K562 (cell line): ENCODE measurements around the gene EVI5L. TPM values are rescaled to one million over a fixed set of nuclear protein-coding genes. Genes with fewer than 3 reads are reported as not detected.

ENCODE experiments used
- ATAC-seq: fragments of 200-7000 bp; cut with Tn5 transposase; 3 replicates; pipeline ENCODE4 v1.9.1; 2020; ENCODE audit warnings: moderate library complexity
- BruUV-seq: library from RNA; stranded (reverse); fragments of 400-500 nt; replicated peaks from 2 replicates; lab custom pipeline; 2021; lab: Mats Ljungman, UMichigan
- CTCF ChIA-PET: fragments of 300-600 bp; formaldehyde crosslinking; extraction: SDS; loops from one replicate; lab custom pipeline; 2021; ENCODE audit warnings: low intra/inter-chr PET ratio; lab: Yijun Ruan, JAX
- POLR2A ChIA-PET: fragments of 300-600, 350-650 bp; sonication (Branson Sonifier 250); formaldehyde crosslinking; extraction: SDS; loops from one replicate; lab custom pipeline; 2021; ENCODE audit warnings: antibody characterized with exemption, inconsistent platforms; lab: Yijun Ruan, JAX
- DNase-seq, 4 experiments: peaks; one replicate each; pipeline versions ENCODE4 v3.0.0 to v3.0.0-alpha.2; 2011 to 2018; ENCODE audit warnings: low spot score in 3 of 4, mixed read lengths in 3 of 4; ENCODE audit errors: extremely low read depth in 1 of 4
- FAIRE-seq: peaks from 2 replicates; lab custom pipeline; 2011; peaks lifted over from hg19 to GRCh38; lab: Jason Lieb, UNC
- H2AFZ ChIP-seq: 2 replicates; pipeline ENCODE4 v1.6.0; 2011; ENCODE audit warnings: low read depth, low read length, control low read depth, inconsistent platforms
- H3K27ac ChIP-seq: fragments of 200-600 bp; 3 replicates; pipeline ENCODE4 v1.8.0; 2011; ENCODE audit warnings: low read depth, mild to moderate bottlenecking, control low read depth, inconsistent platforms, low read length, moderate library complexity, mixed read lengths; ENCODE audit errors: extremely low read depth
- H3K27me3 ChIP-seq, 2 experiments: fragments of 300-600 bp in 1 of 2; 2 replicates in 1 of 2; 3 replicates in 1 of 2; pipeline versions ENCODE4 v1.6.0 to v1.8.0; 2011; ENCODE audit warnings: inconsistent platforms in 2 of 2, low read length in 2 of 2, mild to moderate bottlenecking in 1 of 2, mixed read lengths in 1 of 2, moderate library complexity in 1 of 2; ENCODE audit not compliant: control insufficient read depth in 2 of 2, insufficient read depth in 2 of 2
- H3K36me3 ChIP-seq: fragments of 300-600 bp; 3 replicates; pipeline ENCODE4 v1.8.0; 2011; ENCODE audit warnings: mild to moderate bottlenecking, low read length, inconsistent platforms; ENCODE audit not compliant: control insufficient read depth, insufficient read depth
- H3K4me1 ChIP-seq, 2 experiments: fragments of 200-600 bp in 1 of 2; replicated peaks in 1 of 2; 2 replicates in 1 of 2; 3 replicates in 1 of 2; pipeline versions ENCODE4 v1.5.1 to v1.8.0; 2011; ENCODE audit warnings: inconsistent platforms in 2 of 2, low read length in 2 of 2, mild to moderate bottlenecking in 1 of 2, mixed read lengths in 1 of 2, moderate library complexity in 1 of 2; ENCODE audit not compliant: control insufficient read depth in 2 of 2, insufficient read depth in 2 of 2
- H3K4me2 ChIP-seq: 2 replicates; pipeline ENCODE4 v1.6.1; 2011; ENCODE audit warnings: low read length, control low read depth, inconsistent platforms, mixed read lengths; ENCODE audit not compliant: insufficient read depth
- H3K4me3 ChIP-seq: fragments of 200-600 bp; sonication (generic), shearing (Covaris generic); 2 replicates; pipeline ENCODE4 v1.5.1; 2016; ENCODE audit warnings: control low read depth, inconsistent platforms
- H3K79me2 ChIP-seq: fragments of 200-600 bp; 3 replicates; pipeline ENCODE4 v1.8.0; 2011; ENCODE audit warnings: low read length, inconsistent platforms; ENCODE audit not compliant: control insufficient read depth, insufficient read depth
- H3K9ac ChIP-seq, 2 experiments: 2 replicates each; pipeline versions ENCODE4 v1.6.0 to v1.6.1; 2011; ENCODE audit warnings: low read depth in 2 of 2, low read length in 2 of 2, control low read depth in 1 of 2, inconsistent platforms in 1 of 2, mild to moderate bottlenecking in 1 of 2, mixed read lengths in 1 of 2; ENCODE audit not compliant: insufficient read depth in 1 of 2
- H3K9me1 ChIP-seq: one replicate; pipeline ENCODE4 v1.6.0; 2011; ENCODE audit warnings: inconsistent platforms, mild to moderate bottlenecking, low read length, moderate library complexity; ENCODE audit not compliant: control insufficient read depth, insufficient read depth
- H3K9me3 ChIP-seq: replicated peaks from 2 replicates; pipeline ENCODE4 v1.5.1; 2011; ENCODE audit warnings: low read depth, low read length, inconsistent platforms; ENCODE audit not compliant: control insufficient read depth, insufficient read depth
- H4K20me1 ChIP-seq: replicated peaks from 2 replicates; pipeline ENCODE4 v1.6.1; 2011; ENCODE audit warnings: low read length, inconsistent platforms, mixed read lengths; ENCODE audit not compliant: control insufficient read depth, insufficient read depth
- MAFG ChIP-seq: fragments of 450-650 bp; conservative IDR thresholded peaks from 2 replicates; pipeline ENCODE4 v1.6.1; 2016; ENCODE audit warnings: missing genetic modification characterization, missing compliant biosample characterization
- STAG1 ChIP-seq: sonication (generic); formaldehyde crosslinking; IDR thresholded peaks from 2 replicates; pipeline ENCODE4 v1.5.0; 2020; ENCODE audit warnings: missing genetic modification reagents, borderline replicate concordance
- TCF3 ChIP-seq: sonication (generic); formaldehyde crosslinking; IDR thresholded peaks from 2 replicates; pipeline ENCODE4 v1.4.0; 2020; ENCODE audit warnings: mild to moderate bottlenecking, missing genetic modification reagents
- WGBS: fragments of 100-300 bp; shearing (Covaris generic); methylation state at CpG from one replicate; pipeline ENCODE4 v1.1.6; 2016; ENCODE audit warnings: low coverage, mixed read lengths; ENCODE audit not compliant: insufficient coverage; ENCODE audit errors: missing lambda C conversion rate; 5-methylcytosine and 5-hydroxymethylcytosine counted together
- in situ Hi-C: fragments of 300-500 bp; cut with MboI; formaldehyde crosslinking; loops from 4 replicates; pipeline ENCODE4 v1.15.0; 2018; ENCODE audit warnings: inconsistent platforms, mixed read lengths
- intact Hi-C: fragments of 100-400 bp; cut with micrococcal nuclease; formaldehyde crosslinking; loops from 2 replicates; pipeline ENCODE4 v1.14.2; 2022
- polyA plus RNA-seq, 8 experiments: library from polyadenylated mRNA; depleted of rRNA in 4 of 8; stranded (reverse) in 5 of 8; unstranded in 3 of 8; fragments of >200 nt; fragmentation: Nextera tagmentation in 2 of 8; fragmentation: Illumina TruSeq in 1 of 8; extraction: Ambion mirVana in 2 of 8; extraction: Trizol in 1 of 8; gene quantifications; 2 replicates each; pipeline versions ENCODE4 v1.2.1 to v1.2.3, GENCODE V29; 2011 to 2014; ENCODE audit warnings: inconsistent platforms in 1 of 8, missing spikeins in 1 of 8
- total RNA-seq, 7 experiments: library from RNA; depleted of rRNA in 6 of 7; stranded (reverse); fragments of >200 nt in 6 of 7; fragmentation: Illumina TruSeq in 2 of 7; extraction: Trizol in 2 of 7; gene quantifications; 2 replicates each; pipeline versions ENCODE4 v1.2.1 to v1.2.3, GENCODE V29; 2011 to 2021; ENCODE audit warnings: low replicate concordance in 1 of 7
- TF ChIP-seq, protein P1 (sequence below): fragments of 200-600 bp; sonication (generic); IDR thresholded peaks from one replicate; pipeline ENCODE4 v1.6.1; 2012; ENCODE audit warnings: mild to moderate bottlenecking, low read depth, low read length, inconsistent platforms
- TF ChIP-seq, protein P2 (sequence below): fragments of 250-450 bp; sonication (Bioruptor Pico); IDR thresholded peaks from 2 replicates; pipeline ENCODE4 v1.4.0; 2020

EVI5L gene
- total and polyA plus RNA-seq, 9 of the 15 experiments (the other 6 are each of a cell fraction or from before 2014, with no cell fraction given), result 0.69 to 1.8 (median 1.2) TPM; not detected in 2

DNA sequence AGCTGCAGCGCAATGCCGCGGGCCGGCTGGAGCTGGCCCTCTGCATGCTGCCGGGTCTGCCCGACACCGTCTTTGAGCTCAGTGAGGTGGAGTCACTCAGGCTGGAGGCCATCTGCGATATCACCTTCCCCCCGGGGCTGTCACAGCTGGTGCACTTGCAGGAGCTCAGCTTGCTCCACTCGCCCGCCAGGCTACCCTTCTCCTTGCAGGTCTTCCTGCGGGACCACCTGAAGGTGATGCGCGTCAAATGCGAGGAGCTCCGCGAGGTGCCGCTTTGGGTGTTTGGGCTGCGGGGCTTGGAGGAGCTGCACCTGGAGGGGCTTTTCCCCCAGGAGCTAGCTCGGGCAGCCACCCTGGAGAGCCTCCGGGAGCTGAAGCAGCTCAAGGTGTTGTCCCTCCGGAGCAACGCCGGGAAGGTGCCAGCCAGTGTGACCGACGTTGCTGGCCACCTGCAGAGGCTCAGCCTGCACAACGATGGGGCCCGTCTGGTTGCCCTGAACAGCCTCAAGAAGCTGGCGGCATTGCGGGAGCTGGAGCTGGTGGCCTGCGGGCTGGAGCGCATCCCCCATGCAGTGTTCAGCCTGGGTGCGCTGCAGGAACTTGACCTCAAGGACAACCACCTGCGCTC, 69.8 kb downstream of the EVI5L start:
- no peak for DNase-seq
- intact Hi-C loops, result no loop called here

More for the DNA sequence above, 69.8 kb downstream of the EVI5L start:
- H3K27ac ChIP-seq, result no peak overlapping the region
- ChIA-PET CTCF (no interaction called here), POLR2A (interaction anchor here (0.5 to 5.3 kb wide), 7 partner anchors 11 to 456 kb away, joined by 3 to 72 read pairs (median 3); partner anchors contain the start of genes LRRC8E and SNAPC2)
- no TSS peak for BruUV-seq
- no peak overlapping the region for H2AFZ ChIP-seq
- no peak overlapping the region for H3K4me2 ChIP-seq
- peaks cover 20% of the 10 kb centered on the region; the same call in 1 of the 3 replicates for H3K36me3 ChIP-seq
- no peaks in the 10 kb centered on the region for H4K20me1 ChIP-seq
- H3K4me3 ChIP-seq, result no peak overlapping the region
- 87% methylated on average over 31 of the region's 34 CpGs for WGBS
- H3K9ac ChIP-seq, result no peak overlapping the region; a peak in 1 of 4 replicates
- no peaks in the 10 kb centered on the region for H3K9me3 ChIP-seq
- FAIRE-seq (no peak), ATAC-seq (no peak)
- in situ Hi-C loops, result no loop called here
- TF ChIP-seq, protein P1, sequence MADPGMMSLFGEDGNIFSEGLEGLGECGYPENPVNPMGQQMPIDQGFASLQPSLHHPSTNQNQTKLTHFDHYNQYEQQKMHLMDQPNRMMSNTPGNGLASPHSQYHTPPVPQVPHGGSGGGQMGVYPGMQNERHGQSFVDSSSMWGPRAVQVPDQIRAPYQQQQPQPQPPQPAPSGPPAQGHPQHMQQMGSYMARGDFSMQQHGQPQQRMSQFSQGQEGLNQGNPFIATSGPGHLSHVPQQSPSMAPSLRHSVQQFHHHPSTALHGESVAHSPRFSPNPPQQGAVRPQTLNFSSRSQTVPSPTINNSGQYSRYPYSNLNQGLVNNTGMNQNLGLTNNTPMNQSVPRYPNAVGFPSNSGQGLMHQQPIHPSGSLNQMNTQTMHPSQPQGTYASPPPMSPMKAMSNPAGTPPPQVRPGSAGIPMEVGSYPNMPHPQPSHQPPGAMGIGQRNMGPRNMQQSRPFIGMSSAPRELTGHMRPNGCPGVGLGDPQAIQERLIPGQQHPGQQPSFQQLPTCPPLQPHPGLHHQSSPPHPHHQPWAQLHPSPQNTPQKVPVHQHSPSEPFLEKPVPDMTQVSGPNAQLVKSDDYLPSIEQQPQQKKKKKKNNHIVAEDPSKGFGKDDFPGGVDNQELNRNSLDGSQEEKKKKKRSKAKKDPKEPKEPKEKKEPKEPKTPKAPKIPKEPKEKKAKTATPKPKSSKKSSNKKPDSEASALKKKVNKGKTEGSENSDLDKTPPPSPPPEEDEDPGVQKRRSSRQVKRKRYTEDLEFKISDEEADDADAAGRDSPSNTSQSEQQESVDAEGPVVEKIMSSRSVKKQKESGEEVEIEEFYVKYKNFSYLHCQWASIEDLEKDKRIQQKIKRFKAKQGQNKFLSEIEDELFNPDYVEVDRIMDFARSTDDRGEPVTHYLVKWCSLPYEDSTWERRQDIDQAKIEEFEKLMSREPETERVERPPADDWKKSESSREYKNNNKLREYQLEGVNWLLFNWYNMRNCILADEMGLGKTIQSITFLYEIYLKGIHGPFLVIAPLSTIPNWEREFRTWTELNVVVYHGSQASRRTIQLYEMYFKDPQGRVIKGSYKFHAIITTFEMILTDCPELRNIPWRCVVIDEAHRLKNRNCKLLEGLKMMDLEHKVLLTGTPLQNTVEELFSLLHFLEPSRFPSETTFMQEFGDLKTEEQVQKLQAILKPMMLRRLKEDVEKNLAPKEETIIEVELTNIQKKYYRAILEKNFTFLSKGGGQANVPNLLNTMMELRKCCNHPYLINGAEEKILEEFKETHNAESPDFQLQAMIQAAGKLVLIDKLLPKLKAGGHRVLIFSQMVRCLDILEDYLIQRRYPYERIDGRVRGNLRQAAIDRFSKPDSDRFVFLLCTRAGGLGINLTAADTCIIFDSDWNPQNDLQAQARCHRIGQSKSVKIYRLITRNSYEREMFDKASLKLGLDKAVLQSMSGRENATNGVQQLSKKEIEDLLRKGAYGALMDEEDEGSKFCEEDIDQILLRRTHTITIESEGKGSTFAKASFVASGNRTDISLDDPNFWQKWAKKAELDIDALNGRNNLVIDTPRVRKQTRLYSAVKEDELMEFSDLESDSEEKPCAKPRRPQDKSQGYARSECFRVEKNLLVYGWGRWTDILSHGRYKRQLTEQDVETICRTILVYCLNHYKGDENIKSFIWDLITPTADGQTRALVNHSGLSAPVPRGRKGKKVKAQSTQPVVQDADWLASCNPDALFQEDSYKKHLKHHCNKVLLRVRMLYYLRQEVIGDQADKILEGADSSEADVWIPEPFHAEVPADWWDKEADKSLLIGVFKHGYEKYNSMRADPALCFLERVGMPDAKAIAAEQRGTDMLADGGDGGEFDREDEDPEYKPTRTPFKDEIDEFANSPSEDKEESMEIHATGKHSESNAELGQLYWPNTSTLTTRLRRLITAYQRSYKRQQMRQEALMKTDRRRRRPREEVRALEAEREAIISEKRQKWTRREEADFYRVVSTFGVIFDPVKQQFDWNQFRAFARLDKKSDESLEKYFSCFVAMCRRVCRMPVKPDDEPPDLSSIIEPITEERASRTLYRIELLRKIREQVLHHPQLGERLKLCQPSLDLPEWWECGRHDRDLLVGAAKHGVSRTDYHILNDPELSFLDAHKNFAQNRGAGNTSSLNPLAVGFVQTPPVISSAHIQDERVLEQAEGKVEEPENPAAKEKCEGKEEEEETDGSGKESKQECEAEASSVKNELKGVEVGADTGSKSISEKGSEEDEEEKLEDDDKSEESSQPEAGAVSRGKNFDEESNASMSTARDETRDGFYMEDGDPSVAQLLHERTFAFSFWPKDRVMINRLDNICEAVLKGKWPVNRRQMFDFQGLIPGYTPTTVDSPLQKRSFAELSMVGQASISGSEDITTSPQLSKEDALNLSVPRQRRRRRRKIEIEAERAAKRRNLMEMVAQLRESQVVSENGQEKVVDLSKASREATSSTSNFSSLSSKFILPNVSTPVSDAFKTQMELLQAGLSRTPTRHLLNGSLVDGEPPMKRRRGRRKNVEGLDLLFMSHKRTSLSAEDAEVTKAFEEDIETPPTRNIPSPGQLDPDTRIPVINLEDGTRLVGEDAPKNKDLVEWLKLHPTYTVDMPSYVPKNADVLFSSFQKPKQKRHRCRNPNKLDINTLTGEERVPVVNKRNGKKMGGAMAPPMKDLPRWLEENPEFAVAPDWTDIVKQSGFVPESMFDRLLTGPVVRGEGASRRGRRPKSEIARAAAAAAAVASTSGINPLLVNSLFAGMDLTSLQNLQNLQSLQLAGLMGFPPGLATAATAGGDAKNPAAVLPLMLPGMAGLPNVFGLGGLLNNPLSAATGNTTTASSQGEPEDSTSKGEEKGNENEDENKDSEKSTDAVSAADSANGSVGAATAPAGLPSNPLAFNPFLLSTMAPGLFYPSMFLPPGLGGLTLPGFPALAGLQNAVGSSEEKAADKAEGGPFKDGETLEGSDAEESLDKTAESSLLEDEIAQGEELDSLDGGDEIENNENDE, result no peak
- TF ChIP-seq, protein P2, sequence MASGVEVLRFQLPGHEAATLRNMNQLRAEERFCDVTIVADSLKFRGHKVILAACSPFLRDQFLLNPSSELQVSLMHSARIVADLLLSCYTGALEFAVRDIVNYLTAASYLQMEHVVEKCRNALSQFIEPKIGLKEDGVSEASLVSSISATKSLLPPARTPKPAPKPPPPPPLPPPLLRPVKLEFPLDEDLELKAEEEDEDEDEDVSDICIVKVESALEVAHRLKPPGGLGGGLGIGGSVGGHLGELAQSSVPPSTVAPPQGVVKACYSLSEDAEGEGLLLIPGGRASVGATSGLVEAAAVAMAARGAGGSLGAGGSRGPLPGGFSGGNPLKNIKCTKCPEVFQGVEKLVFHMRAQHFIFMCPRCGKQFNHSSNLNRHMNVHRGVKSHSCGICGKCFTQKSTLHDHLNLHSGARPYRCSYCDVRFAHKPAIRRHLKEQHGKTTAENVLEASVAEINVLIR (CRISPR knock-in tag), result no peak
- TF ChIP-seq TCF3 (no peak), MAFG (tag) (no peak), STAG1 (CRISPR knock-in tag) (no peak)
- H3K79me2 ChIP-seq, result peaks cover 22% of the 10 kb centered on the region
- H3K27me3 ChIP-seq, result no peaks in the 10 kb centered on the region
- H3K9me1 ChIP-seq, result peaks cover 4% of the 10 kb centered on the region
- H3K4me1 ChIP-seq, result peaks cover 9 to 43% of the 10 kb centered on the region in 2 experiments; a peak in 4 of 5 replicates
